Smooth muscle cell of the brain vasculature (primary cell): ENCODE measurements around the gene EPHB2.

Experiments used
- DNase-seq: peaks from one replicate; pipeline ENCODE4 v3.0.0-alpha.2; 2012; ENCODE audit warnings: low read depth, low spot score

The EPHB2 gene

GRCh38 chr1:22780696-22781095 is 70.1 kb downstream of the EPHB2 start:
- DNase-seq = no peak

- no peak for DNase-seq
Measured at GRCh38 chr1:22781483-22781882, 70.8 kb downstream of the EPHB2 start.

DNA sequence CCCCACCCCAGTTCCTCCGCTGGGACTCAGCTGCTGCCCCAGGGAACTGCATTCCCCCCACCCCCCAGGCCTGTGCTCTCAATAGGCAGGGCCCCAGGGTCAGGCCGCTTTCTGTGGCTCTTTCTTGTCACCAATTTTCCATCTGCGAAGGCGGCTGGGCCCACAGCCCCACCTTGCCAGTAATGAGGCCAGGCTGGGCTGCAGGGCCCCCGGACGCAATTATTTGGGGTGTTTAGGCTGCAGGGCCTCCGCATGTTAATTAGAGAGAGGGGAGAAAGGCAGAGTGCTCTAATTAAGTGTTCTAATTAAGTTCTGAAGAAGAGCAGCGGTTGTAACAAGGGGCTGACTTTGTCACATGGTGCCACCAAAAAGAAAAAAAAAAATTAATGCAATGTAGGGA is 71.8 kb downstream of the EPHB2 start:
- no peak for DNase-seq

- DNase-seq = no peak
Measured at GRCh38 chr1:22784317-22784716, 73.7 kb downstream of the EPHB2 start.

DNA sequence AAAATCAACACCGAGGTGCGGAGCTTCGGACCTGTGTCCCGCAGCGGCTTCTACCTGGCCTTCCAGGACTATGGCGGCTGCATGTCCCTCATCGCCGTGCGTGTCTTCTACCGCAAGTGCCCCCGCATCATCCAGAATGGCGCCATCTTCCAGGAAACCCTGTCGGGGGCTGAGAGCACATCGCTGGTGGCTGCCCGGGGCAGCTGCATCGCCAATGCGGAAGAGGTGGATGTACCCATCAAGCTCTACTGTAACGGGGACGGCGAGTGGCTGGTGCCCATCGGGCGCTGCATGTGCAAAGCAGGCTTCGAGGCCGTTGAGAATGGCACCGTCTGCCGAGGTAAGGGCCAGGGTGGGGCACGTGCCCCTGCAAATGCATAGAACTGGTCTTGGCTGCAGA is 74.1 kb downstream of the EPHB2 start:
- no peak for DNase-seq

- DNase-seq = no peak
Measured at GRCh38 chr1:22786101-22786500, 75.5 kb downstream of the EPHB2 start.

GRCh38 chr1:22786719-22787489 is 76.3 kb downstream of the EPHB2 start:
- DNase-seq = no peak

- DNase-seq = no peak
Measured at GRCh38 chr1:22787636-22788035, 77.0 kb downstream of the EPHB2 start.

DNA sequence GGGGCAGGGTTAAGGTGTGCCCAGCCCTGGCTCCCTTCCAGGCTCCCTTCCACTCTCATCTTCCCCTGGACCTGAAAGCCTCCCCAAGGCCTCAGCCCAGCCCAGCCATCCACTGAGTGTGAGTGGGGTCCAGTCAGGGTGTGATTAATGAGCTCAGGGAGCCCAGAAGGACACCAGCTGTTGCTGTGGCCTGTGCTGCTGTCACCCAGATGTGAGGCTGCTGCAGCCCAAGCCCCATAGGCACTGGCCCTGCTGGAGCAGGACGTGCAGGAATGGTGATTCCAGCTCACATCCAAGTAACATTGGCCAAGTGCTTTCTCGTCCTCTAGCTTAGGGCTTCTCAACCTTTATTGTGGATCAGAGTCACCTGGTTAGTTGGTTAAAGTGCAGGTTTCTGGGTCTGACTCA is 77.6 kb downstream of the EPHB2 start:
- no peak for DNase-seq

DNA sequence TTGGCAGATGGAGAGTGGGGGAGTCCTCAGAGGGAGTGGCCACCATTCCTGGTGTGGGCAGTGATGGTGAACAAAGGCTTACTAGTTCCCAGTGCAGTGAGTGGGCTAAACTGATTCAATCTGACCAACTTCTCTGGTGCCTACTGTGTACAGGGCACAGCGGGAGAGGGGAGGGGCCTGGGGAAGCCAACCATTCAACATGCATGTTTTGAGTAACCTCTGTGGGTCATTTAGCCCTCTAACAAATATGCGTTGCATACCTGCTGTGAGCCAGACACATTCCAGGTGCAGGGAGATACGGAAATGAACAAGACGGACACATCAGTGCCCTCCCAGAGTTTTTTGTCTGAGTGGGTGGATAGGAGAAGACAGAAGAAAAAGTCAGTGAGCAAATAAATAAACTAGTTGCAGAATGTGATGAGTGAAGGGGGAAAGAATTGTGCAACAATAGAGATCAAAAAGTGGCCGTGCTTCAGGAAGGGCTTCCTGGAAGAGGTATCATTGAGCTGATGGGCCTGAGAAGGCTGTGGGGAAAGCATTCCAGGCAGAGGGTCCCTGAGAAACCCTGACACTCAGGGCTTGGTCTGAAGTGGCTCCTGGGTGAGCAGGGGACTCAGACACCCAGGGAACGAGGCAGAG is 78.8 kb downstream of the EPHB2 start:
- no peak for DNase-seq

GRCh38 chr1:22790232-22791008 is 79.8 kb downstream of the EPHB2 start:
- no peak for DNase-seq

DNA sequence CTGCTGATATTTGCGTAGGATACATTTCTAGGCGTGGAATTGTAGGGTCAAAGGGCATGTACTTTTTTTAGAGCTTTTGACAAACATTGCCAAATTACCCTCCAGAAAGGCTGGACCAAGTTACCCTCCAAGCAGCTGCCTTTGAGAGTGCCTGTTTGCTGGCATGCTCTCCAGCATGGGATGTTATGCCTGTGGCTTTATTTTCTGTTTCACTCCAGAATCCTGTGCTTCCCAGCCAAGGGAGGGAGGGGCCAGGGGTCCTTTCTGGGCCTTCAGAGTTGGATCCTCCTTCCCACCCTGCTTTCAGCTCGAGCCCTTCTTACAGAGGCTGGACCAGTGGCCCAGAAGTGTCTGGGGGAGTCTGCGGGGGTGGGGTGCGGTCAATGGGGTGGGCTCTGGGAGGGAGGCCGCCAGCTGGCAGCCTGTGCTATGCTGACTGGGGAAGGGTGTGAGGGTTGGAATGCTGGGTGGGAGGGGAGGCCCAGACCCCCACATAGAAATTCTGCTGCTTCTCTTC is 81.2 kb downstream of the EPHB2 start:
- no peak for DNase-seq

- no peak for DNase-seq
Measured at GRCh38 chr1:22792396-22793160, 81.9 kb downstream of the EPHB2 start.

DNA sequence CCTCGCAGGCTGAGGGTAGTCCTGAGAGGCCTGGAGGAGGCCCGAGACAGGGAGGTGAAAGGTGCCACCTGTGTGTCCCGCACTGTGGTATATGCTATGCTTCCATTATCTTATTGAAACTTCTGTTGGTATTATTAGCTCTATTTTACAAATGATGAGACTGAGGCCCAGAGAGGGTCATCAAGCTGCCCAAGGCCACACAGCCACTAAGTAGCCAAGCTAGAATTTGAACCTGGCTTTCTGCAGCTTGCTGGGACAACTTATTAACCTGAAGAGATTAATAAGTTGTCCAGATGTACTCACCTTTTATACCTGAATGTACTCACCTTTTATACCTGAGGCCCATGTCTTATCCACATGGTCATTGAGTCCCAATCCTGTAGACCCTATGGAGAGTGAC is 83.0 kb downstream of the EPHB2 start:
- no peak for DNase-seq

DNA sequence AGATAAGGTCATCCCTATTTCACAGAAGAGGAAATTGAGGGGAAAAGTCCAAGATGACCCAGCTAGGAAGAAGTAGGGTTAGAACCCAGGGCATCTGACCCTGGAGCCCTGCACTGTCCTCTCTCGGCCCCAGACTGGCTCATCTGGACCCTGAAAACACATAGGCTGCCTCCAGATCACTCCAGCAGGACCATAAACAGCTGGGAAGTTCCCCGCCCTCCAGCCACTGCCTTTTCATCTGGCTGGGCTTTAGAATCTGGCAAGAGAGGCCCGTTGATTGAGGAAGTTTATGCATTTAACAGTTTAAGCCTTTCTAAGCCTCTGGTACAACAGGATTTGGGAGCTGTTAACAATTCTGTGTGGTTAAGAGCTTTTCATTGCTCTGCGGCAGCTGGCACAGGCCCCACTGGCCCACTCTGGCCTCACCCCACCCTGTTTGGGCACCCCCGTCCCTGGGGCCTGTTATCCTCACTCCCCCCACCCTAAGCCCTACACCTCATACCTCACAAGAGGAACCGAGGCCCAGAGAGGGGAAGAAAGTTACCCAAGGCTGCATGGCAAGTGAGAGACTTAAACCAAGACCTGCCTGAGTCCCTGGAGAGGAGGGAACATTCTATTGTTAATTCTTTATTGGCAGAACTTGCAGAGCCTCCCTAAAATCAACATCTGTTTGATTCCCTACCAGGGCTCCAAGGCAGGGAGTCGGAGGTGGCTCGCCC is 84.2 kb downstream of the EPHB2 start:
- no peak for DNase-seq

- DNase-seq = no peak
Measured at GRCh38 chr1:22795366-22795714, 84.7 kb downstream of the EPHB2 start.

GRCh38 chr1:22796642-22797041 is 86.0 kb downstream of the EPHB2 start:
- DNase-seq = no peak

GRCh38 chr1:22798083-22798482 is 87.4 kb downstream of the EPHB2 start:
- no peak for DNase-seq

DNA sequence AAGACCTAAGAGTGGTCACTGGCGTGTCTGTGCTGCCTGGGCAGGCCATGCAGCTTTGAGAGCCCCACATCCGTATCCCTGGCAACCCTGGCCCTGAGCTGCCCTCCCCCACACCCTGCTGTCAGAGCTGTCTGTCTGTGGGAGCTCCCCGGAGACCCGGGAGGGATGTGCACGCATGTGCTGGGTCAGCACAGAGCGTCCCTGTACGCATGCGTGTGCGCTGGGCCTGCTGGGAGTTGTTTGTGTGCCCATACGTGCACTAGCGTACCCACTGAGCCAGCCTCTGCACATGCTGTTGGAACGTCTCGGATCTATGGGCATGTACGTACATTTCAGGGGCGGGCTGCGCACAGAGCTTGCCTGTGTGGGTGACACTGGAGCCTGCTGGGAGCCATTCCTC is 89.3 kb downstream of the EPHB2 start:
- DNase-seq = no peak

DNA sequence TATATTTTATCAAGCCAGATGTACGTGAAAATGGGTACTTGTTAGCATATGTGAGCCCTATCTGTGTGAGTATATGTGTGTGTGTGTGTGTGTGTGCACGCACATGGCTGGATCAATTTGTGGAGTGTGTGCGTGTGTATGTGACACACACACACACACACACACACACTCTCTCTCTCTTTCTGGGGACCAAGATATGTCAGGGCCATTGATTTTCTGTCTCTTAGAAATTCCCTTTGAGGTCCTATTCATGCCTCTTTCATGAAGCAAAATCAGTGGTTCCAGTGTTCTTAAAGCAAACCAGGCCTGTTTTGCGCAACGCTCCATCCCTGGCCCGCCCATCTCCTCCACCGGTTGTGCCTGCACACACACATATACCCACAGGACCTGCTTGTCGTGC is 90.0 kb downstream of the EPHB2 start:
- DNase-seq = no peak

- no peak for DNase-seq
Measured at GRCh38 chr1:22801347-22801746, 90.7 kb downstream of the EPHB2 start.
